IPS-20b (cell line): ENCODE measurements around the gene TMEM38A.
A peak's percentile ranks its signal among the peaks of the same experiment; 100 is the strongest.
"Not testable (repeated sequence)": the region's sequence is repeated elsewhere in the genome, so short reads cannot be mapped to it uniquely, and the experiment has no call there.

Experiments
- H3K27ac ChIP-seq: one replicate; pipeline ENCODE4 v1.5.1; 2013; ENCODE audit warnings: low read length
- H3K27me3 ChIP-seq: 2 replicates; pipeline ENCODE4 v1.6.1; 2013; ENCODE audit warnings: mild to moderate bottlenecking, low read length, inconsistent platforms; ENCODE audit not compliant: insufficient read depth
- H3K36me3 ChIP-seq: 2 replicates; pipeline ENCODE4 v1.6.1; 2013; ENCODE audit warnings: low read depth, mild to moderate bottlenecking, inconsistent platforms, low read length, moderate library complexity; ENCODE audit not compliant: insufficient read depth
- H3K4me1 ChIP-seq: 2 replicates; pipeline ENCODE4 v1.6.1; 2013; ENCODE audit warnings: mild to moderate bottlenecking, control low read depth, inconsistent platforms, low read length, moderate library complexity; ENCODE audit not compliant: insufficient read depth
- H3K4me3 ChIP-seq: 2 replicates; pipeline ENCODE4 v1.5.1; 2013; ENCODE audit warnings: mild to moderate bottlenecking, low read length, inconsistent platforms
- H3K9ac ChIP-seq: 2 replicates; pipeline ENCODE4 v1.6.1; 2013; ENCODE audit warnings: low read depth, mild to moderate bottlenecking, inconsistent platforms, low read length, moderate library complexity
- H3K9me3 ChIP-seq: 2 replicates; pipeline ENCODE4 v1.6.1; 2013; ENCODE audit warnings: mild to moderate bottlenecking, low read depth, low read length, inconsistent platforms; ENCODE audit not compliant: insufficient read depth

TMEM38A gene

GRCh38 chr19:16640951-16641350, 20.0 kb upstream of the TMEM38A start:
- Histone ChIP-seq H3K36me3 (peaks cover 87% of the 10 kb centered on the region), H3K9me3 (no peaks in the 10 kb centered on the region), H3K9ac (no peak overlapping the region), H3K4me1 (no peaks in the 10 kb centered on the region; the same call in 1 of the 2 replicates), H3K27me3 (no peaks in the 10 kb centered on the region), H3K4me3 (no peak overlapping the region), H3K27ac (no peak overlapping the region)

GRCh38 chr19:16641695-16642094, 19.2 kb upstream of the TMEM38A start:
- H3K4me1 ChIP-seq, result no peaks in the 10 kb centered on the region; the same call in 1 of the 2 replicates
- no peaks in the 10 kb centered on the region for H3K27me3 ChIP-seq
- no peak overlapping the region for H3K9ac ChIP-seq
- no peaks in the 10 kb centered on the region for H3K9me3 ChIP-seq
- H3K27ac ChIP-seq, result no peak overlapping the region
- no peak overlapping the region for H3K4me3 ChIP-seq
- H3K36me3 ChIP-seq, result peaks cover 88% of the 10 kb centered on the region

GRCh38 chr19:16645140-16645539, 15.8 kb upstream of the TMEM38A start:
- Histone ChIP-seq H3K36me3 (peaks cover 91% of the 10 kb centered on the region), H3K9me3 (no peaks in the 10 kb centered on the region)

GRCh38 chr19:16649734-16650133, 11.2 kb upstream of the TMEM38A start:
- peaks cover 93% of the 10 kb centered on the region for H3K36me3 ChIP-seq
- H3K4me1 ChIP-seq, result no peaks in the 10 kb centered on the region
- no peaks in the 10 kb centered on the region for H3K27me3 ChIP-seq
- H3K27ac ChIP-seq, result no peak overlapping the region
- H3K9ac ChIP-seq, result no peak overlapping the region
- H3K4me3 ChIP-seq, result no peak overlapping the region
- H3K9me3 ChIP-seq, result no peaks in the 10 kb centered on the region

More at GRCh38 chr19:16645140-16645539, 15.8 kb upstream of the TMEM38A start:
- Histone ChIP-seq H3K27ac (no peak overlapping the region), H3K9ac (no peak overlapping the region), H3K4me1 (no peaks in the 10 kb centered on the region), H3K4me3 (no peak overlapping the region), H3K27me3 (no peaks in the 10 kb centered on the region)

GRCh38 chr19:16650821-16651220, 10.1 kb upstream of the TMEM38A start:
- no peaks in the 10 kb centered on the region for H3K9me3 ChIP-seq
- no peak overlapping the region for H3K27ac ChIP-seq
- peaks cover 91% of the 10 kb centered on the region for H3K36me3 ChIP-seq
- no peak overlapping the region for H3K9ac ChIP-seq
- H3K4me3 ChIP-seq, result no peak overlapping the region
- no peaks in the 10 kb centered on the region for H3K27me3 ChIP-seq
- H3K4me1 ChIP-seq, result no peaks in the 10 kb centered on the region

GRCh38 chr19:16651421-16652188, 9.3 kb upstream of the TMEM38A start:
- peaks cover 91% of the 10 kb centered on the region for H3K36me3 ChIP-seq

GRCh38 chr19:16652854-16653253, 8.1 kb upstream of the TMEM38A start:
- no peak overlapping the region for H3K9ac ChIP-seq
- no peak overlapping the region for H3K27ac ChIP-seq
- H3K4me1 ChIP-seq, result no peaks in the 10 kb centered on the region
- H3K4me3 ChIP-seq, result no peak overlapping the region
- H3K9me3 ChIP-seq, result no peaks in the 10 kb centered on the region
- H3K27me3 ChIP-seq, result no peaks in the 10 kb centered on the region
- H3K36me3 ChIP-seq, result peaks cover 91% of the 10 kb centered on the region

More at GRCh38 chr19:16651421-16652188, 9.3 kb upstream of the TMEM38A start:
- not testable (repeated sequence) for H3K27me3 ChIP-seq, H3K4me3 ChIP-seq, H3K9me3 ChIP-seq, H3K4me1 ChIP-seq, H3K27ac ChIP-seq, H3K9ac ChIP-seq

- H3K4me3 ChIP-seq, result no peak overlapping the region
- no peaks in the 10 kb centered on the region for H3K9me3 ChIP-seq
- H3K27me3 ChIP-seq, result no peaks in the 10 kb centered on the region
- H3K27ac ChIP-seq, result no peak overlapping the region
- H3K36me3 ChIP-seq, result peaks cover 96% of the 10 kb centered on the region
- H3K4me1 ChIP-seq, result no peaks in the 10 kb centered on the region
- no peak overlapping the region for H3K9ac ChIP-seq
Observed at GRCh38 chr19:16654140-16654539, 6.8 kb upstream of the TMEM38A start.

- Histone ChIP-seq H3K9me3 (no peaks in the 10 kb centered on the region), H3K4me1 (no peaks in the 10 kb centered on the region), H3K9ac (no peak overlapping the region), H3K27me3 (no peaks in the 10 kb centered on the region), H3K4me3 (no peak overlapping the region), H3K27ac (no peak overlapping the region), H3K36me3 (peaks cover 94% of the 10 kb centered on the region)
Observed at GRCh38 chr19:16654627-16655026, 6.3 kb upstream of the TMEM38A start.

GRCh38 chr19:16655727-16656126, 5.2 kb upstream of the TMEM38A start:
- Histone ChIP-seq H3K36me3 (peaks cover 83% of the 10 kb centered on the region), H3K9ac (no peak overlapping the region), H3K4me3 (no peak overlapping the region)

GRCh38 chr19:16657384-16657783, 3.6 kb upstream of the TMEM38A start:
- no peak overlapping the region for H3K9ac ChIP-seq
- H3K4me1 ChIP-seq, result peaks cover 3% of the 10 kb centered on the region; the same call in 1 of the 2 replicates
- no peak overlapping the region for H3K27ac ChIP-seq
- peaks cover 16% of the 10 kb centered on the region for H3K27me3 ChIP-seq
- H3K4me3 ChIP-seq, result no peak overlapping the region
- H3K36me3 ChIP-seq, result peaks cover 66% of the 10 kb centered on the region
- no peaks in the 10 kb centered on the region for H3K9me3 ChIP-seq

More at GRCh38 chr19:16655727-16656126, 5.2 kb upstream of the TMEM38A start:
- Histone ChIP-seq H3K9me3 (no peaks in the 10 kb centered on the region), H3K27me3 (peaks cover 3% of the 10 kb centered on the region; the same call in 1 of the 2 replicates), H3K27ac (no peak overlapping the region), H3K4me1 (no peaks in the 10 kb centered on the region; the same call in 1 of the 2 replicates)

GRCh38 chr19:16659464-16659831, 1.5 kb upstream of the TMEM38A start:
- Histone ChIP-seq H3K36me3 (peaks cover 46% of the 10 kb centered on the region), H3K9ac (peak overlapping the region; percentile 95; the same call in 1 of the 2 replicates), H3K4me3 (peak overlapping the region; percentile 93), H3K27me3 (peaks cover 16% of the 10 kb centered on the region), H3K9me3 (no peaks in the 10 kb centered on the region), H3K4me1 (peaks cover 3% of the 10 kb centered on the region; the same call in 1 of the 2 replicates), H3K27ac (peak overlapping the region; percentile 92)
